GM21786 (cell line): ENCODE measurements around the gene ZNF205.

Experiments
- ATAC-seq: cut with Tn5 transposase; IDR thresholded peaks from one replicate; pipeline ENCODE4 v1.9.1; 2021; ENCODE audit not compliant: unreplicated experiment

ZNF205 gene

DNA sequence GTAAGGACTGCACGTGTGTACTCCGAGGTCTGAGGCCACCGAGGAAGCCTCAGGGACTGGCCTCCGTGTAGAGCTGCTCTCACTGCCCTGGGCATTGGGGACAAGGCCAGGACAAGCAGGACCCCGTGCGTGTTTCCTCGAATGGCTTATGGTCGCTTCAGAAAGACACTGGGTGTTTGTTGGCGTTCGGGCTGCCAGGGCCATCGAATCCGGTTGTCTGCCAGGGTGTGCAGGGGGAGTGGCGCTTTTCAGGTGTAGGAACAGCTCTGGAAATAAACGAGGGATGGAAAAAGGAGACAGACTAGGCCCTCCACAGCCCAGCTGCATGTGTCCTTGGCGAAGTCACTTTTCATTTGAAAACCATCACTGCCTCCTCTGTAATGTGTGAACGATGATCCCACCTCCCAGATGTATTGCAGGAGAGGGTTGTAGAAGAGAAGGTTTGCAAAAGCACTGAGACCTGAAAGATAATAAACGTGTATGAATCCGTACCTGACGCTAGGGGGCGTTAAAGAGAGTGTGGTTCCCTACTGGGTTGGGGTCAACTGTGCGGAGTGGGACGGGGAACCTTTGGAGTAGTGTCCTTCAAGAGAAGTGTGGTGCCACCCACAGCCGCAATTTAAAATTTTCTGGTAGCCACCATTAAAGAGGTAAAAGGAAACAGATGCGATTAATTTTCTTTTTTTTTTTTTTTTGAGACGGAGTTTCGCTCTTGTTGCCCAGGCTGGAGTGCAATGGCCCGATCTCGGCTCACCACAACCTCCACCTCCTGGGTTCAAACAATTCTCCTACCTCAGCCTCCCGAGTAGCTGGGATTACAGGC, 11.2 kb upstream of the ZNF205 start:
- ATAC-seq, result no peak

DNA sequence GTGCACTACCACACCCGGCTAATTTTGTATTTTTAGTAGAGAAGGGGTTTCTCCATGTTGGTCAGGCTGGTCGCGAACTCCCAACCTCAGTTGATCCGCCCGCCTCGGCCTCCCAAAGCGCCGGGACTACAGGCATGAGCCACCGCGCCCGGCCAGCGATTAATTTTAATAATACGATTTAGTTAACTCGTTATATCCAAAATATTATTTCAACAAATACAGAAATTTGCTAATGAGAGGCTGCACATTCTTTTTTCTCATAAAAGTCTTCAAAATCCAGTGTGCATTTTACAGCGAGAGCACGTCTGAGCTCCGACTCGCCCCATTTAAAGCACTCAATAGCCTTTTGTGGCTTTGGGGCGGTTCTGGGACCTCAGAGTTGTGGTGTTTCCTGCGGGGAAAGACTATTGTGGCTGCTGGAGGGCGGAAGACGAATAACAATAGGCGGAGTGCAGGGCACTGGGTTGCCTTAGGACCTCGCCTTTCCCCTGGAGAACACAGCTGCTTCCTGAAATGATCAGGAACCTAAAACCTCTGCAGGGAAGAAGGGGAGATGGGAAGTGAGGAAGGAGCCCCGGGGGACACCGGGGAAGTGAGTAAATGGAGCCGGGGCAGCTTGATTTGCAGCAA, 10.4 kb upstream of the ZNF205 start:
- no peak for ATAC-seq

DNA sequence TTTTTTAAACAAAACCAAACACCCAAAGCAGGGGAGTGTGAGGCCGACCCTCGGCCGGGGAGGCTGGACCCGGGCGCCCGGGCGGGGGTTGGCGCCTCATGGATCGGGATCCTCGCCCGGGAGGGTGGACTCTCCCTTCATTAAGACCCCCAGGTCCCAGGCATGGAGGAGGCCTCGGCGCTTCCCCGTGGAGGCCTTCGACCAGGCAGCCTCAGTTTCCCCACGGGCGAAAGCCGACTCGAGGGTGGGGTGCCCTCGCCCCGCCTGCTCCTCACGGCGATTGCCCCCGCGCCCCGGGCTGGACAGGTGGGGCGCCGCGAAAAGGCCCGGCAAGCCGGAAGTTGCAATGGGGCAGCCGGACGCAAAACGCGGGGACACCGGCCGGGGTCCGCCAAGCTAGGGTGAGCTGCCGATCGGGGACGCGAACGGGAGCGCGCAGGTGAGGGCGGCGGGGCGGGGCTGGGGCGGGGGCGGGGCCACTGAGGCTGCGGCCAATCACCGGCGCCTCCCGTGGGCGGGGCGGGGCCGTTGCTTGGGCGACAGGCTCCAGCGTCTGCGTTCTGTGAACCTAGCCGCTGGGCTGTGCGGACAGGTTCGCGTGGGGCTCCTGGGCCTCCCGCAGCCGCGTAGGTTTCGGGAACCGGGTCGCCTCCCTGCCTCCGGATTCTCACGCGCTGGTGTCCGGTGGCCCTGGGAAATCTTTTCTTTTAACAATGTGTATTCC, 6.0 kb upstream of the ZNF205 start:
- peak; percentile 77 for ATAC-seq

DNA sequence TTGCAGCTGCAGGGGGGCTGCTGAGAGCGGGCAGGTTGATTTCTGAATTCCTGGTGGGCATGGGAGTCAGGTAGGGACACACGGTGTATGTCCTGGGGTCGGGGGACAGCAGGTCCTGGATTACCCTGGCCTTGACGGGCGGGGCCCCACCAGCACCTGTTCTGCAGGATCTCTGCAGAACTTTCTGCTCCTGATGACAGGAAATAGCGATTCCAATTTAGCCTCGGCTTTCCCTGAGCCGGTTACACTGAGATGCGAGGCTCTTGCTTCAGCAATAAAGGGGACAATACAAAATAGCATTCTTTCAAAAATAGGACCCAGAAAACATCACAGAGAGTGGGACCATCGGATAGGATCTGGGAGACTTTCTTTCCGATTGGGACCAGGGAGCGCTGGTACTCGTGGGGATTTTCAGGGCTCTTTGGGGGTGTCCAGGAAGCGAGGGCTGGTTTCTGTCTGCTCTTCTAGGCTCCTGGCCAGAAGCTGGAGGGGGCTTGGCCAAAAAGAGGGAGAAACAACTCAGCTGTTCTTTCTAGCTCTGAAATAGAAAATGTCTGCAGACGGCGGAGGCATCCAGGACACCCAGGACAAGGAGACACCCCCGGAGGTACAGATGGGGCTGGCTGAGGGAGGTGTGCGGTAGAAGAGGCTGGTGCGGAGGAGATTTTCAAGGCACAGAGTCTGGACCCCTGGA, 642 bp downstream of the ZNF205 start:
- no peak for ATAC-seq

DNA sequence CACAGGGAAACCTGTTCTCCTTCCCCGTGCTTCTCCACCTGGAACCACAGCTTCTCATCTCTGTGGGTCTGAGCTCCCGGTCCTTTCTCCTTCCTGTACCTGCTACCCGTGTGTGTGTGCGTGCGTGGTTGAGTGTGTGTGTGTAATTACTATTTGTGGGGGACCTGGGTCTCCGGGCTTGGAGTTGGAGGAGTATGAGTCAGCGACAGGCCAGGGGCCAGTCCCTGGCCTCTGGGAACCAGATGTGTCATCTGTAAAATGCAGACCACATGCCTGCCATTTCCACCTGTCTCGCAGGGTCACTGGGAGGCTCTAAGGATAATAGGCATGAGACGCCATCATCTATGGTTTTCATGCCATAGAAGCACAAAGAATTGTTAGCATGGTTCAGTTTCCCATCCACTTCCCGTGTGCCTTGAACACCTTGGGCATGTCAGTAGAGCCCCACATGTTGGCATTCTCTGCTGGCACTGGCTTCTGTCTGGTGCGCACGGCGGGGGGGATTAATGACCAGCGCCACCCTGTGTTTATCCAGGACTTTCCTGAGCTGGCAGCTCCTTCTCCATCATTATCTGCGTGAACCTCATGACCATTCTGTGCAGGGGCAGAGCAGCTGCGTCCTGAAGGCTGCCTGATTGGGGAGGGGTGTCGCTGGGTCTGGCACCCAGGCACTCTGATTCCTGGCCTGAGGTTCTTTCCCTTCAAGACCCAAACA, 1.5 kb downstream of the ZNF205 start:
- no peak for ATAC-seq

DNA sequence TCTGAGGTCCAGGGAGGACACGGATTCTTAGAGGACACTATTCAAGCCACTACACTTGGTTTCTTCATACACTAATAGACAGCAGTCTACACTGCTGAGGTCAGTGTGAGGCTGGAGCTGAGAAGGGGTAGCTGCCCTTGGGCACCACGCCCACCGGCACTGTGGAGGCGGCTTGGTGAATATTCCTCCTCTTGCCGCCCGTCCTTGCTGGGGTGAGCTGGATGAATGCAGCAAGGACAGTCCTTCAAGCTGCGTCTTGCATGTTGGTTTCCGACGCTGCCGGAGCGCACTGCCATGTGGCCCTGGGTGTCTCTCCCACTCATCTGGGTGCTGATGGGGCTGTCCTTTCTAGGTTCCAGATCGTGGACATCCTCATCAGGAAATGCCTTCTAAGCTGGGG, 2.6 kb downstream of the ZNF205 start:
- no peak for ATAC-seq

DNA sequence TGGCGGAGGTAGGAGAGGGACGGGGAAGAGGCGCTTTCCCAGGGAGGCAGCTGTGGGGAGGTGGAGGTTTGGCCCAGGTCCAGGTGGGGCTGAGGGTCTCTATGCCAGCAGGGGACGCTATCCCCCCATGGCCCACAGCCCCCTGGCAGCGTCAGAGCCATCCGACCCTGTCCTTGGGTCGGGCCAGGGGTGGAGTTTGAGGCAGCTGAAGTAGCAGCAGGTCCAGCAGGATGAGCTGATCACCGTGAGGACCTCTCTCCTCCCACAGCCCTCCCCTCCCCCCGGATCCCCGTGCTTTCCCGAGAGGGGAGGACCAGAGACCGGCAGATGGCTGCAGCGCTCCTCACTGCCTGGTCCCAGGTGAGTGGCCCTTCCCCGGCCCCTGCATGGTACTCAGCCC, 3.2 kb downstream of the ZNF205 start:
- ATAC-seq, result no peak

DNA sequence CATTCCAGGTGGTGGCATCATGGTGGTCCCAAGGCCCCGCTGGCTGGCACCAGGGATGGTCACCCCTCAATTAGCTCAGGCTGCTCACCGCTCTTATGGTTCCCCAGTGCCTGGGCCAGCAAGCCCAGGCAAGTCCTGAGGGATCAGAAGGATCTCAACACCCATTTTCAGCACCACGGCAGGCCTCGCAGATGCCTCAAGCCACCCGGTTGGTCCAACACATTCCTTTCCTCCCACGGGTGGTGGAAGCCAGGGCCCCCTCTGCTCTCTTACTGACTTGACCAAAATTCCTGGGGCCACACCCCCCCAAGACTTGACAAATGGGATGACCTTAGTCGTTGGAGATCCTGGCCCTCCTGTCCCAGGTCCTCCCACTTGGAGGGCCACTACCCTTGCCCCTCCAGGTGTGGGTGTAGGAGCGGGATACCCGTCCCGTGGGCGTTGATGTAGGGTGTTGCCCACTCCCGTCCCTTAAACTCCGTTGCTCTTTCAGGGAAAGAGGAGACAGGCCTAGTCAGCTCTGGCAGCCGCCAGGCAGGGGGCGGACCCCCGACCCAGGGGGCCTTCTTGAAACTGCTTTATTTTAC, 5.9 kb downstream of the ZNF205 start:
- no peak for ATAC-seq

DNA sequence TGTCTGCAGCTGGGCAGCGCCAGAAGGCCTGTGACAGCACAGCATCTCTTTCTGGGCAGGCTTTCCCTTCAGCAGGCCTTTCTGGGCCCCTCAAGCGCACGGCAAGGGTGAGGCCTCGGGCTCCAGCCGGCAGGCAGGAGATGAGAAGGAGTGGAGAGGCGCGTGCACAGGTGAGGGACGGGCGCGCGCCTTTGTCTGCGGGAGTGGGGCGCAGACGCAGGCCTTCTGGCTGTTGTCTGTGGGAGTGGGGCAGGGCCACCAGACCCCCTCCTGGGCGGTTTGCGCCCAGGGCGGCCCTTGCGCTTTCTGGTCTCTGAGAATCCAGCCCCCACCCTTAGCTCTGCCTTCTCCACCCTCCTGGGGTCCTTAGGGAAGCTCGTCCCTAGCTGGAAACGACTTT, 6.5 kb downstream of the ZNF205 start:
- ATAC-seq, result no peak

DNA sequence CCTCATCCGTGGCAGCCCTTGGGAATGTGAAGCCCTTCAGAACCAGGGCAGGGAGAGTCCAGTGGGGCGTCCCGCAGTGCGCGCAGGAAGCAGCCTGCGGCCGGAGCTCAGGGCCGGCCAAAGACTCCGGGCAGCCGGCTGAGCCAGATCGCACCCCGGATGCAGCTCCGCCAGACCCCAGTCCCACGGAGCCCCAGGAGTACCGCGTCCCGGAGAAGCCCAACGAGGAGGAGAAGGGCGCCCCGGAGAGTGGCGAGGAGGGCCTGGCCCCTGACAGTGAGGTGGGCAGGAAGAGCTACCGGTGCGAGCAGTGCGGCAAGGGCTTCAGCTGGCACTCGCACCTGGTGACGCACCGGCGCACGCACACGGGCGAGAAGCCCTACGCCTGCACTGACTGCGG, 6.9 kb downstream of the ZNF205 start:
- no peak for ATAC-seq

DNA sequence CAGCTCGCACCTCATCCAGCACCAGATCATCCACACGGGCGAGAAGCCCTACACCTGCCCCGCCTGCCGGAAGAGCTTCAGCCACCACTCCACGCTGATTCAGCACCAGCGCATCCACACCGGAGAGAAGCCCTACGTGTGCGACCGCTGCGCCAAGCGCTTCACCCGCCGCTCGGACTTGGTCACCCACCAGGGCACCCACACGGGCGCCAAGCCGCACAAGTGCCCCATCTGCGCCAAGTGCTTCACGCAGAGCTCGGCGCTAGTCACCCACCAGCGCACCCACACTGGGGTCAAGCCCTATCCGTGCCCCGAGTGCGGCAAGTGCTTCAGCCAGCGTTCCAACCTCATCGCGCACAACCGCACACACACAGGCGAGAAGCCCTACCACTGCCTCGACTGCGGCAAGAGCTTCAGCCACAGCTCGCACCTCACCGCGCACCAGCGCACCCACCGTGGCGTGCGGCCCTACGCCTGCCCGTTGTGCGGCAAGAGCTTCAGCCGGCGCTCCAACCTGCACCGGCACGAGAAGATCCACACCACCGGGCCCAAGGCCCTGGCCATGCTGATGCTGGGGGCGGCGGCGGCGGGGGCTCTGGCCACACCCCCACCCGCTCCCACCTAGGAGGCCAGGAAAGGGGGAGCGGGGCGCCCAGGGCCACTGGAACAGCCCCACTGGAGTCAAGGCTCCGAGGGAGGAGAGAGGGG, 7.5 kb downstream of the ZNF205 start:
- no peak for ATAC-seq

DNA sequence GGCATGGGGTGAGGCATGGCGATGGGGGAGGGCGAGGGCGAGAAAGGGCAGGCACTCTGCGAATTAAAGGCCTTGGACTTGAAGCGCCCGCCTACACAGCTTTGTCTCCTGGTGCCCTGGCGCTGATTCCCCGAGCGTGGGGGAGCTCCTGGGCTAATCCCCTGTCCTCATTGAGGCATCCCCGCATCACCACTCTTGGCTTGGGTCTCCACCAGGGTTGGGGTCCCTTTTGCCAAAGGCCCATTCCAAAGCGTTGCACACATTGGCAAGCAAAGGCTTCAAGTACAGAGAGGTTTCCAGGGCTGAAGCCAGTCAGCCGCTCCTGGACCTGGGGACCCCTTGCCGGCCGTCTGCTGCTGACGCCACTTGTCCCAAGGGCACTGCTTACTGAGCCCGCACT, 8.0 kb downstream of the ZNF205 start:
- no peak for ATAC-seq

DNA sequence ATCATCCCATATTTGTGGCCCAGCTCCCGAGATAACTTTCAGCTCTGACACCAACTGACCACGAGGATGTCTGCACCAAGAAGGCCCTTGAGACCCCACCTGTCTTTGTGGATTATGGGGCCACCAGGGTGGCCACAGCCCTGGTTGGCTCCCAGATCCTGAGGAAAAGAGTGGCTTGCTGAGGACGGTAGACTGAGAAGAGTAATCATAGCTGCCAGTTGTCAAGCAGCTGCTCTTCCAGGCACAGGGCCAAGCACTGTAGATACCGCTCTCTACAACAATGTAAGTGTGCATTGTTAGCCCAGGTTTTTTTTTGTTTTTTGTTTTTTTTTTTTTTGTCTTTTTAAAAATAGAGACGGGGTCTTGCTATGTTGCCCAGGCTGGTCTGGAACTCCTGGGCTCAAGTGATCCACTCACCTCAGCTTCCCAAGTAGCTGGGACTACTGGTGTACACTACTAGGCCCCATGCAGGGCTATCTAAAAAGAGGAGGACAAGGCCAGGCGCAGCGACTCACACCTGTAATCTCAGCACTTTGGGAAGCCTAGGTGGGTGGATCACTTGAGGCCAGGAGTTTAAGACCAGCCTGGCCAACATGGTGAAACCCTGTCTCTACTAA, 9.6 kb downstream of the ZNF205 start:
- ATAC-seq, result no peak

DNA sequence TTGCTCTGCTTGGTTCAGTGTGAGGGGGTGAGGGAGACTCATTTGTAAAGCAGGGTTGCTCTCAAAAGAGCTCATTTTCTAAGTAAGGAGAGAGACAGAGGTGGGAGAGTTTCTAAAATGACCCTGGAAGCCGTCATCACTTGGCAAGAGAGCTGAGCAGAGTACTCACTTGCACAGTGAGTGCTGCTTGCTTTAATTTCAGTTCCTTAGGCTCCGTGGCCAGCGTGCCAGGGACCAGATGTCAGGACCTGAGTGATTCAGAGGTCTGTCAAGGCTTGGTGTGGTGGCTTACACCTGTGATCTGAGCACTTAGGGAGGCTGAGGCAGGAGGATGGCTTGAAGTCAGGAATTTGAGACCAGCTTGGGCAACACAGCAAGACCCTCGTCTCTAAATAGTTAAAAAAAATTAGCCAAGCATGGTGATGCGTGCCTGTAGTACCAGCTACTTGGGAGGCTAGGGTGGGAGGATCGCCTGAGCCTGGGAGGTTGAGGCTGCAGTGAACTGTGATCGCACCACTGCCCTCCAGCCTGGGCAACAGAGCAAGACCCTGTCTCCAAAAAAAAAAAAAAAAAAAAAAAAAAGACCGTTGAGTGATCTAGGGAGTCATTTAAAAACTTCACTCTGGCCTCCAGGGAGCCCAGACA, 10.7 kb downstream of the ZNF205 start:
- ATAC-seq, result no peak

DNA sequence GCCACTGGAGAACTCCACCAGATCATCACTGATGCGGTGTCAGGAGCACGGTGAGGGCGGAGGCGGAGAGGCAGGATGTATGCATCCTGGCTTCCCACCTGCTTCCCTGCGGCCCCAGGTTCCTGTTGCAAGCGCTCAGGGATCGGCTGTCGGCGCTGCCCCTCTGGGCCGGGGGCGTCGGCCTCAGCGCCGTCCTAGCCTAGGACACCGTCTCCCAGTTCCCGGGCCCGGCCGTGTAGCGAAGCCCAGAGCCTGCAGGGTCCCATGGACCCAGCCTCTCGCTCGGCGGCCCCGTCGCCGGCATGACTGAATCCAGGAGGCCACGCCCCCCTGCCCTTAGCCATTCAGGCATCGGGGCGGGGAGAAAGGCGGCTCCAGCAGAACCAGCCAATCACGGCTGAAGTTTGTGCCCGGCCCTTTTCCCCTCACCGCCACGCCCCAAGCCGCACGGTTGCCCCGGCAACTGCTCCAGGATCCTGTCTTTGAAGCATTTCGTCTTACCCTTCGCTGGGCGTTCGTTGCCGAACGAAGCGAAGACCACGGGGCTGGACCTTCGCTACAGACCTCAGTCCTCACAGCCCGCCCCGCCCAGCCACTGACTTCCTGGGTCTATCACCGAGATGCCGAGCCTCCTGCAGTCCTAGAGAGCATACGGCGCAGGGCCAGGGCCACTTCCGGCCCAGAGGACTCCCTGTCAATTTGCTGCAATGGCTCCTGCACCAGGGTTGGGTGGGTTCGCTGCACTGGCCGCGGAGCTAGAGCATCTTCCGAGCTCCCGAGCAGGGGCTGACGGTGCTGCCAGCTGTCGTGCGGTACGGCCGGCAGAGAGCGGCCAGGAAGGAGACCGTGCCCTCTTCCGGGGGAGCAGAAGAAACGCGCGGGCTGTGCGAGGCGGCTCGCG, 11.8 kb downstream of the ZNF205 start:
- ATAC-seq, result peak; percentile 83

DNA sequence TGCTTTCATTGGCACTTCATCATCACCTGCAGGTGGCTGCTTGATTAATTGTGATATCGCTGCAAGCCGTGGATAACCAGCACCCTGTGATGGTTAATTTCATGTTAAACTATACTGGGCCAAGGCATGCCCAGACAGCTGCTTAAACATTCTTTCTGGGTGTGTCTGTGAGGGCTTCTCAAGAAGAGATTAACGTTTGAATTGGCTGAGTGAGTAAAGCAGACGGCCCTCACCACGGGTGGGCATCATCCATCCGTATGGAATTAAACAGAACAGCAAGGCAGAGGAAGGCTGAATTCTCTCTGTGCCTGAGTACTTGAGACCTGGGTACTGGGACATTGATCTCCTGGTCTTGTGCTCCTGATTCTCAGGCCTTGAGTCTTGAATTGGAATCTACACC, 15.4 kb downstream of the ZNF205 start:
- ATAC-seq, result no peak

DNA sequence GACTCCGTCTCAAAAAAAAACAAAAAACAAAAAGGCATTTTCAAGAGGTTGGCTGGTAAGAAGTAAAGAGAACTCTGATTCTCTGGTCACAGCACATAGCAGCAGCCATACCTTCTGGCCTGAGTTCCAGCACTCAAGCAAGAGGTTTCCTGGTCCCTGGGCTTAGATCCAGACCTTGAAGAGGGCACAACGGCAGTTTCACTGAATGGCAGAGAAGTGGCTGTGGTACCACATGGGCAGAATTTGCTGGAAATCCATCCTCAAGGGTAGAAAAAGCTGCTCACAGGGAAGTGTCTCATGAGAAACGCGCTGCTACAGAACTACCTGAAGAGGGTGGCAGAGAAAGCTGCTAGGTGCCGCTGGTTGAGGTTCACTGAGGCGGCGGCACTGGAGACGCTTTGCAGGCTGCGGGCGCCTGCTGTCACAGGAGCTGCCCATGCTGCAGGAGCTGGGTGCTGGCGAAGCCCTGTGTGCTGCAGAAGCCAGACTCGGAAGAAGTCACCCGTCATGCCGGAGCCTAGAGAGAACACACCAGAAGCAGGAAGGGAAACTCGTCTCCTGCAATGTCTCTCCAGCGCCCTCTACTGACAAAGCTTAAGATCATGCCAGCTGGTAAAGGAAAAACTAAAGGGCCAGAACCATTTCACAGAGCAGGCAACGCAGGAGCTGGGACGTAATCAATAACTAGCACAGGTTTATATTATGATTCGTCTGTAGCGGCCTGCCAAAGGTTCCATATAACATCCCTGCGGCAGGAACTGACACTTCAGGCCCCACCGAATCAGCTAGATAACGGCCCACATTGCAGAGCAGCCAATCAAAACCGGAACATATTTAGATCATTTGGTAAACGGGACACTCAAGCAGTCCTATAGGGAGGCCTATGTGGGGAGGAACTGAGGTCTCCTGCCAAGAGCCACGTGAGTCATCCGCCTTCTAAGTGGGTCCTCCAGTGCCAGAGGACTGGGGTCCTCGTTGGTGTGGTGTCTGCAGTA, 17.0 kb downstream of the ZNF205 start:
- peak; percentile 66 for ATAC-seq
